Endodermal cell (in vitro differentiated cells): ENCODE results near the gene UGT2A1. TPM values are rescaled to one million over a fixed set of nuclear protein-coding genes. Genes with fewer than 3 reads are reported as not detected.

ENCODE experiments used
- DNase-seq: peaks from one replicate; pipeline ENCODE4 v3.0.0-alpha.2; 2017
- H3K27ac ChIP-seq: 2 replicates; pipeline ENCODE4 v1.5.1; 2013; ENCODE audit warnings: mild to moderate bottlenecking, low read depth, low read length, moderate library complexity
- H3K27me3 ChIP-seq: 2 replicates; pipeline ENCODE4 v1.6.1; 2013; ENCODE audit warnings: mild to moderate bottlenecking, low read length, moderate library complexity; ENCODE audit not compliant: insufficient read depth, control insufficient read depth, poor library complexity, severe bottlenecking
- H3K36me3 ChIP-seq: 2 replicates; pipeline ENCODE4 v1.7.0; 2013; ENCODE audit warnings: mild to moderate bottlenecking, low read length, moderate library complexity; ENCODE audit not compliant: control insufficient read depth, insufficient read depth
- H3K4me1 ChIP-seq: one replicate; pipeline ENCODE4 v1.7.0; 2013; ENCODE audit warnings: low read length; ENCODE audit not compliant: control insufficient read depth, insufficient read depth
- H3K4me3 ChIP-seq: 2 replicates; pipeline ENCODE4 v1.5.1; 2013; ENCODE audit warnings: mild to moderate bottlenecking, low read length, moderate library complexity
- H3K9ac ChIP-seq: 2 replicates; pipeline ENCODE4 v1.6.1; 2013; ENCODE audit warnings: mild to moderate bottlenecking, low read length, moderate library complexity; ENCODE audit not compliant: poor library complexity, severe bottlenecking; ENCODE audit errors: extremely low read depth
- H3K9me3 ChIP-seq: 2 replicates; pipeline ENCODE4 v1.6.1; 2013; ENCODE audit warnings: mild to moderate bottlenecking, low read length, moderate library complexity; ENCODE audit not compliant: control insufficient read depth
- H3K27ac Mint-ChIP-seq: 2 replicates; pipeline ENCODE4 v1.8.0; 2020; ENCODE audit warnings: mixed read lengths
- H3K27me3 Mint-ChIP-seq: 2 replicates; pipeline ENCODE4 v1.8.0; 2021; ENCODE audit warnings: mild to moderate bottlenecking, mixed read lengths; ENCODE audit not compliant: insufficient read depth
- H3K36me3 Mint-ChIP-seq: 2 replicates; pipeline ENCODE4 v1.8.0; 2020; ENCODE audit warnings: low read depth, mixed read lengths
- H3K4me1 Mint-ChIP-seq: 2 replicates; pipeline ENCODE4 v1.8.0; 2020; ENCODE audit warnings: mixed read lengths
- H3K4me3 Mint-ChIP-seq: 2 replicates; pipeline ENCODE4 v1.8.0; 2020; ENCODE audit warnings: mild to moderate bottlenecking, moderate library complexity, mixed read lengths
- H3K9me3 Mint-ChIP-seq: 2 replicates; pipeline ENCODE4 v1.8.0; 2020; ENCODE audit warnings: mild to moderate bottlenecking, mixed read lengths
- WGBS, 2 experiments: methylation state at CpG; one replicate each; pipeline versions ENCODE4 v1.1.5 to v1.1.7; 2013; ENCODE audit warnings: missing lambda C conversion rate in 2 of 2, mixed read lengths in 1 of 2; ENCODE audit not compliant: insufficient coverage in 1 of 2, insufficient read length in 1 of 2; 5-methylcytosine and 5-hydroxymethylcytosine counted together
- long read RNA-seq, 4 experiments: library from polyadenylated mRNA in 2 of 4; library from RNA in 1 of 4; library from capped mRNA in 1 of 4; stranded (forward) in 3 of 4; unstranded in 1 of 4; transcript quantifications; one replicate each; pipeline ENCODE4 v2.0.0, GENCODE V29; 2020 to 2021; ENCODE audit warnings: inconsistent platforms in 1 of 4
- polyA plus RNA-seq, 2 experiments: library from polyadenylated mRNA; stranded (reverse); fragments of 50-300 nt; gene quantifications; one replicate each; pipeline ENCODE4 v1.2.3, GENCODE V29; 2013
- total RNA-seq, 2 donors: library from RNA; stranded (reverse); fragmentation: NEBNext Ultra II Directional in 1 of 2; extraction: Animal tissue kit (Norgen Biotek cat#: 25700) in 1 of 2; gene quantifications; 2 replicates in 1 of 2; 3 replicates in 1 of 2; pipeline ENCODE4 v1.2.1, GENCODE V29; 2021
- TF ChIP-seq, protein P1 (sequence below): fragments of 200-600 bp; sonication (generic); conservative IDR thresholded peaks from 2 replicates; pipeline ENCODE4 v1.5.0; 2021; ENCODE audit warnings: antibody characterized with exemption, mild to moderate bottlenecking

Gene UGT2A1
- total RNA-seq: not detected
- polyA plus RNA-seq (2013, experiment 1 of 2): 0.18 TPM
- polyA plus RNA-seq (2013, experiment 2 of 2): 0.12 TPM
- long read RNA-seq, experiment 1: 0 reads
- long read RNA-seq, experiment 2: 0 reads
- long read RNA-seq, experiment 3: 0 reads
- long read RNA-seq, experiment 4: 0 reads

DNA sequence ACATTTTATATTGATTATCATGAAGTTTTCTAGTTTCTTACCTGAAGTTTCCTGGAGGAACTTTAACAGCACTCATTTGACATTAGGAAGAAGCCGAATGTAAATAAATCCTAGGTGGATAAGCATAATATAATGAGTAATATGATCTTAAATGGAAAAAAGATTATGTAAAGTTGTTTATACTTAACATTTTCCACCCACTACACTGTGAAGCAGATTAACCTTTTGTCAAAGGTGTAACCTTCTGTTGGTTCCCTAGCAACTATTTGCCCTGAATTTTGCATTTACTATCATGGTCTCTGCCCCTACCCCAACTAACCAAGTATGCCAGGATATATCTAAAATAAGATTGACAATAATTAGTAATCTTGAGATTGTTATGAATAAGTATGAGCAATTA is at the start of gene UGT2A1:
Gene UGT2A1 (minus strand): TSS at position 101 of the 400 bp plus-strand sequence. CDS start 5,603 bp downstream, outside the sequence.
- H3K4me3 ChIP-seq: no peak within 1 kb of the TSS
- TF ChIP-seq, protein P1, sequence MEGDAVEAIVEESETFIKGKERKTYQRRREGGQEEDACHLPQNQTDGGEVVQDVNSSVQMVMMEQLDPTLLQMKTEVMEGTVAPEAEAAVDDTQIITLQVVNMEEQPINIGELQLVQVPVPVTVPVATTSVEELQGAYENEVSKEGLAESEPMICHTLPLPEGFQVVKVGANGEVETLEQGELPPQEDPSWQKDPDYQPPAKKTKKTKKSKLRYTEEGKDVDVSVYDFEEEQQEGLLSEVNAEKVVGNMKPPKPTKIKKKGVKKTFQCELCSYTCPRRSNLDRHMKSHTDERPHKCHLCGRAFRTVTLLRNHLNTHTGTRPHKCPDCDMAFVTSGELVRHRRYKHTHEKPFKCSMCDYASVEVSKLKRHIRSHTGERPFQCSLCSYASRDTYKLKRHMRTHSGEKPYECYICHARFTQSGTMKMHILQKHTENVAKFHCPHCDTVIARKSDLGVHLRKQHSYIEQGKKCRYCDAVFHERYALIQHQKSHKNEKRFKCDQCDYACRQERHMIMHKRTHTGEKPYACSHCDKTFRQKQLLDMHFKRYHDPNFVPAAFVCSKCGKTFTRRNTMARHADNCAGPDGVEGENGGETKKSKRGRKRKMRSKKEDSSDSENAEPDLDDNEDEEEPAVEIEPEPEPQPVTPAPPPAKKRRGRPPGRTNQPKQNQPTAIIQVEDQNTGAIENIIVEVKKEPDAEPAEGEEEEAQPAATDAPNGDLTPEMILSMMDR: no peak
- H3K36me3 Mint-ChIP-seq: no peaks in the 10 kb centered on the region
- no peaks in the 10 kb centered on the region for H3K4me1 Mint-ChIP-seq
- no peak within 1 kb of the TSS for H3K9ac ChIP-seq
- H3K4me3 Mint-ChIP-seq: no peak within 1 kb of the TSS
- no peaks in the 10 kb centered on the region for H3K9me3 ChIP-seq
- no peak within 1 kb of the TSS for H3K27ac Mint-ChIP-seq
- H3K27ac ChIP-seq: no peak within 1 kb of the TSS
- WGBS, 2 experiments: 60 to 86% methylated on average over 1 of the region's 1 CpG
- DNase-seq: no peak
- H3K27me3 ChIP-seq: no peaks in the 10 kb centered on the region
- H3K4me1 ChIP-seq: no peaks in the 10 kb centered on the region
- H3K9me3 Mint-ChIP-seq: no peaks in the 10 kb centered on the region
- no peaks in the 10 kb centered on the region for H3K27me3 Mint-ChIP-seq
- H3K36me3 ChIP-seq: no peaks in the 10 kb centered on the region

DNA sequence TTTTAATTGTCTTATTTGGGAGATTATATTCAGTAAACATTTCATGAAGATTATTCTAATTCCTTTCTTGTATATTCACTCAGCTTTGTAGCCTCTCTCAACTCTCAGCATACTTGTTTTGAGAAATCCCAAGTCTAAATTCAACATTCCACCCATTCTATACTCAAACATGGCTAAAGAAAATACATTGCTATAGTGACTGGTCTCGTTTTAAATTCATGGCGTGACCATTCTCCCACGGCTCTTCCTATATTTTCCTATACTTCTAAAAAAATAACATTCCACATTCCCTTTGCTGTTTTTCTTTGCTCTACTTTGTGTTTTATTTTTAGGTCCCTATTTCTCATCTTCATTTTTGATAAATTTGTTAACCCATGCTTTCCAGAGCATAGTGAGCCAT is 49.2 kb upstream of the UGT2A1 start:
- no peak overlapping the region for H3K4me3 Mint-ChIP-seq
- no peaks in the 10 kb centered on the region for H3K9me3 ChIP-seq
- no peaks in the 10 kb centered on the region for H3K36me3 Mint-ChIP-seq
- H3K36me3 ChIP-seq: no peaks in the 10 kb centered on the region
- WGBS, 2 experiments: 95 to 100% methylated on average over 3 of the region's 3 CpGs
- no peak overlapping the region for H3K9ac ChIP-seq
- H3K9me3 Mint-ChIP-seq: peaks cover 2% of the 10 kb centered on the region
- H3K4me1 Mint-ChIP-seq: no peaks in the 10 kb centered on the region
- no peak overlapping the region for H3K27ac Mint-ChIP-seq
- TF ChIP-seq, protein P1: no peak
- H3K27ac ChIP-seq: no peak overlapping the region
- no peaks in the 10 kb centered on the region for H3K27me3 Mint-ChIP-seq
- no peak for DNase-seq
- no peaks in the 10 kb centered on the region for H3K4me1 ChIP-seq
- no peak overlapping the region for H3K4me3 ChIP-seq
- no peaks in the 10 kb centered on the region for H3K27me3 ChIP-seq

DNA sequence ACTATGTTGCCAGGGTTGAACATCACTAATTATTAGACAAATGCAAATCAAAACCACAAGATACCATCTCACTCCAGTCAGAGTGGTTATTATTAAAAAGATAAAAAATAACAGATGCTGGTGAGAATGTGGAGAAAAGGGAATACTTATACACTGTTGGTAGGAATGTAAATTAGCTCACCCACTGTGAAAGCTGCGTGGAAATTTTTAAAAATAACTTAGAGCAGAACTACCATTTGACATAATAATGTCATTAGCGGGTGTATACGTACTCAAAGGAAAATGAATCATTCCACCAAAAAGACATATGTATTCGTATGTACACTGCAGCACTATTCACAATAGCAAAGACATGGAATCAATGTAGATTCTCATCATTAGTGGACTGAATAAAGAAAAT is 48.6 kb upstream of the UGT2A1 start:
- no peak overlapping the region for H3K4me3 ChIP-seq
- no peaks in the 10 kb centered on the region for H3K9me3 ChIP-seq
- Mint-ChIP-seq H3K9me3 (peaks cover under 1% of the 10 kb centered on the region), H3K27ac (no peak overlapping the region), H3K4me1 (no peaks in the 10 kb centered on the region), H3K4me3 (no peak overlapping the region), H3K27me3 (no peaks in the 10 kb centered on the region), H3K36me3 (no peaks in the 10 kb centered on the region)
- TF ChIP-seq, protein P1: no peak
- H3K4me1 ChIP-seq: no peaks in the 10 kb centered on the region
- no peaks in the 10 kb centered on the region for H3K36me3 ChIP-seq
- H3K27me3 ChIP-seq: no peaks in the 10 kb centered on the region
- no peak overlapping the region for H3K9ac ChIP-seq
- DNase-seq: no peak
- WGBS, 2 experiments: 80 to 88% methylated on average over 2 to 4 of the region's 4 CpGs
- no peak overlapping the region for H3K27ac ChIP-seq
